GM12891 (cell line): ENCODE data around the gene KDM4B.

Experiments used
- POLR2A ChIP-seq: IDR thresholded peaks from 2 replicates; pipeline ENCODE4 v1.6.1; 2011; ENCODE audit warnings: low read depth, low read length, control low read depth
- TAF1 ChIP-seq: IDR thresholded peaks from 2 replicates; pipeline ENCODE4 v1.6.1; 2011; ENCODE audit warnings: low read depth, low read length, control low read depth

DNA sequence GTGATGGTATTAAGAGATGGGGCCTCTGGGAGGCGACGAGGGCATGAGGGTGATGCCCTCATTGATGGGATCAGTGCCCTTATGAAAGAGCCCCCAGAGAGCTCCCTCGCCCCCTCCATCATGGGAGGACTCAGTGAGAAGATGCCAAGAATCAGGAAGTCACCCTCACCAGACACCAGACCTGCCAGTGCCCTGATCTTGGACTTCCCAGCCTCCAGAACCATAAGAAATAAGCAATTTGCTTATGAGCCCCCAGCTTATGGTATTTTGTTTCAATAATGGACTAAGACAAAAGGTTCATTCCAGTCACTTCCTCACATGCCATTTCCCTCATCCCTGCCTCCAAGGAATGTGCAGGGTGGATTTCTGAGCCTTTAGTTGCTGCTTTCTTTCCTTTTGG is 129.7 kb downstream of the KDM4B start:
- TF ChIP-seq POLR2A (no peak), TAF1 (no peak)
